ENCODE data around the gene PPP2R2C.

- TF ChIP-seq NFRKB (IDR thresholded peaks at IDR 0.05) (no peak), PKNOX1 (IDR thresholded peaks at IDR 0.05) (no peak), FOXM1 (IDR thresholded peaks at IDR 0.05; ENCODE audit: borderline replicate concordance) (no peak), LEF1 (IDR thresholded peaks at IDR 0.05; ENCODE audit: borderline replicate concordance) (no peak), CTBP1 (IDR thresholded peaks at IDR 0.05; ENCODE audit: borderline replicate concordance) (no peak), SP1 (IDR thresholded peaks at IDR 0.05) (no peak), HDGF (IDR thresholded peaks at IDR 0.05; ENCODE audit: borderline replicate concordance) (no peak), BHLHE40 (IDR thresholded peaks at IDR 0.05; ENCODE audit: borderline replicate concordance) (no peak), L3MBTL2 (conservative IDR thresholded peaks at IDR 0.05) (no peak)
These were observed 172.5 kb downstream of the PPP2R2C start for GRCh38 chr4:6299875-6300274.

All from HEK293T (cell line).